HFF-Myc (cell line): ENCODE measurements around the gene PDGFRB.

Source experiments
- DNase-seq: peaks from one replicate; pipeline ENCODE4 v3.0.0-alpha.2; 2011; ENCODE audit warnings: low read depth; ENCODE audit errors: extremely low read depth
- H3K4me3 ChIP-seq: replicated peaks from 2 replicates; pipeline ENCODE4 v1.5.1; 2011; ENCODE audit warnings: low read depth, mild to moderate bottlenecking, control low read depth, low read length
- CTCF ChIP-seq: IDR thresholded peaks from 2 replicates; pipeline ENCODE4 v1.5.1; 2012; ENCODE audit warnings: mild to moderate bottlenecking, low read depth, low read length, control low read depth; ENCODE audit errors: missing control alignments

The PDGFRB gene

GRCh38 chr5:150129454-150129812, 26.2 kb downstream of the PDGFRB start:
- no peak for DNase-seq
- H3K4me3 ChIP-seq, result no peak overlapping the region
- no peak for TF ChIP-seq CTCF

GRCh38 chr5:150126921-150127265, 28.8 kb downstream of the PDGFRB start:
- DNase-seq, result no peak
- H3K4me3 ChIP-seq, result no peak overlapping the region
- no peak for TF ChIP-seq CTCF

- DNase-seq, result no peak
- TF ChIP-seq CTCF, result no peak
- no peak overlapping the region for H3K4me3 ChIP-seq
These were observed 29.3 kb downstream of the PDGFRB start for GRCh38 chr5:150126199-150126920.

DNA sequence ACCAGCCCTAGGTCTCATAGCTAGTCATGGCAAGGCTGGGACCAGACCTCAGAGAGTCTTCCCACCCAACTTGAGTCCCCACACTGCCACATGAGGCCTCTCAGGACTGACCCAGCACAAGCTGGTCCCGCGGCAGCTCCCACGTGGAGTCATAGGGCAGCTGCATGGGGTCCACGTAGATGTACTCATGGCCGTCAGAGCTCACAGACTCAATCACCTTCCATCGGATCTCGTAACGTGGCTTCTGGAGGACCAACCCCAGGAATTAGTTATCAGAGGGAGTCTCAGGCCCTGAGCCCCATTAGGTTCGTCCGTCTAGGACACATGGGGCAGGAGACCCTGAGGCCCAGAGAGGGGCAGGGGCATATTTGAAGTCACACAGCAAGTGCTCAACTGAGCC, 30.3 kb downstream of the PDGFRB start:
- TF ChIP-seq CTCF, result no peak
- H3K4me3 ChIP-seq, result no peak overlapping the region
- no peak for DNase-seq

GRCh38 chr5:150124596-150124995, 31.0 kb downstream of the PDGFRB start:
- no peak for DNase-seq
- H3K4me3 ChIP-seq, result no peak overlapping the region
- no peak for TF ChIP-seq CTCF

- DNase-seq, result no peak
- H3K4me3 ChIP-seq, result no peak overlapping the region
- no peak for TF ChIP-seq CTCF
These were observed 31.5 kb downstream of the PDGFRB start for GRCh38 chr5:150124111-150124557.

GRCh38 chr5:150123542-150123941, 32.1 kb downstream of the PDGFRB start:
- H3K4me3 ChIP-seq, result no peak overlapping the region
- no peak for DNase-seq
- TF ChIP-seq CTCF, result no peak
